Keratinocyte (primary cell): ENCODE measurements around the gene HMGXB3. TPM values are rescaled to one million over a fixed set of nuclear protein-coding genes. Genes with fewer than 3 reads are reported as not detected.

ENCODE experiments used
- DNase-seq: peaks from one replicate; pipeline ENCODE4 v3.0.0-alpha.2; 2011; ENCODE audit warnings: low read depth, missing footprints, low spot score
- FAIRE-seq: peaks from 2 replicates; lab custom pipeline; 2011; peaks lifted over from hg19 to GRCh38; lab: Jason Lieb, UNC
- H2AFZ ChIP-seq: 2 replicates; pipeline ENCODE4 v1.6.0; 2012; ENCODE audit warnings: low read length, control low read depth, inconsistent platforms; ENCODE audit not compliant: control insufficient read depth
- H3K27ac ChIP-seq: 2 replicates; pipeline ENCODE4 v1.5.1; 2011; ENCODE audit warnings: low read length; ENCODE audit not compliant: control insufficient read depth, insufficient read depth
- H3K27me3 ChIP-seq: 3 replicates; pipeline ENCODE4 v1.6.0; 2011; ENCODE audit warnings: low read length; ENCODE audit not compliant: control insufficient read depth, insufficient read depth; ENCODE audit errors: extremely low read depth
- H3K36me3 ChIP-seq, 2 experiments: 2 replicates in 1 of 2; 3 replicates in 1 of 2; pipeline ENCODE4 v1.5.1; 2011; ENCODE audit warnings: low read length in 2 of 2, mild to moderate bottlenecking in 1 of 2; ENCODE audit not compliant: control insufficient read depth in 2 of 2, insufficient read depth in 2 of 2; ENCODE audit errors: extremely low read depth in 1 of 2
- H3K4me1 ChIP-seq: 3 replicates; pipeline ENCODE4 v1.5.1; 2011; ENCODE audit warnings: low read length; ENCODE audit not compliant: control insufficient read depth, insufficient read depth; ENCODE audit errors: extremely low read depth
- H3K4me2 ChIP-seq: 3 replicates; pipeline ENCODE4 v1.6.0; 2011; ENCODE audit warnings: low read depth, low read length; ENCODE audit not compliant: control insufficient read depth, insufficient read depth; ENCODE audit errors: extremely low read depth
- H3K4me3 ChIP-seq, 3 experiments: fragments of 200-600 bp in 1 of 3; sonication (generic) in 1 of 3; 2 replicates in 2 of 3; 3 replicates in 1 of 3; pipeline ENCODE4 v1.5.1; 2011 to 2016; ENCODE audit warnings: low read length in 3 of 3, mild to moderate bottlenecking in 3 of 3, control low read depth in 2 of 3, inconsistent platforms in 1 of 3, low read depth in 1 of 3, mixed read lengths in 1 of 3, mixed run types in 1 of 3, moderate library complexity in 1 of 3; ENCODE audit not compliant: control insufficient read depth in 2 of 3, insufficient read depth in 2 of 3; ENCODE audit errors: extremely low read depth in 1 of 3
- H3K79me2 ChIP-seq: 2 replicates; pipeline ENCODE4 v1.6.0; 2012; ENCODE audit warnings: low read length; ENCODE audit not compliant: control insufficient read depth, insufficient read depth
- H3K9ac ChIP-seq: 3 replicates; pipeline ENCODE4 v1.6.0; 2011; ENCODE audit warnings: low read length; ENCODE audit not compliant: control insufficient read depth, insufficient read depth; ENCODE audit errors: extremely low read depth
- H3K9me1 ChIP-seq: 3 replicates; pipeline ENCODE4 v1.6.0; 2011; ENCODE audit warnings: low read length; ENCODE audit not compliant: control insufficient read depth, insufficient read depth; ENCODE audit errors: extremely low read depth
- H3K9me3 ChIP-seq: 2 replicates; pipeline ENCODE4 v1.5.1; 2012; ENCODE audit warnings: low read depth, low read length; ENCODE audit not compliant: control insufficient read depth
- H4K20me1 ChIP-seq: 3 replicates; pipeline ENCODE4 v1.6.0; 2011; ENCODE audit warnings: low read length; ENCODE audit not compliant: control insufficient read depth, insufficient read depth; ENCODE audit errors: extremely low read depth
- CTCF ChIP-seq, 3 experiments: IDR thresholded peaks in 1 of 3; conservative IDR thresholded peaks in 1 of 3; optimal IDR thresholded peaks in 1 of 3; 2 replicates in 2 of 3; 3 replicates in 1 of 3; pipeline versions ENCODE3 to v1.5.1; 2011; ENCODE audit warnings: low read length in 3 of 3, mild to moderate bottlenecking in 3 of 3, moderate library complexity in 2 of 3, control low read depth in 1 of 3, inconsistent platforms in 1 of 3; ENCODE audit not compliant: insufficient read depth in 2 of 3; ENCODE audit errors: extremely low read depth in 1 of 3
- EZH2 ChIP-seq: IDR thresholded peaks from one replicate; pipeline ENCODE4 v1.6.1; 2012; ENCODE audit warnings: inconsistent platforms, mild to moderate bottlenecking, low read length, moderate library complexity
- dilution Hi-C: fragments of 300-500 bp; cut with MboI; formaldehyde crosslinking; loops from one replicate; pipeline ENCODE4 v1.7.0; 2020; ENCODE audit warnings: low sequenced_read_pairs; ENCODE audit not compliant: extremely low pct_ligation_motif_present
- polyA plus RNA-seq, 5 experiments: library from polyadenylated mRNA; depleted of rRNA in 3 of 5; stranded (reverse) in 3 of 5; stranded (forward) in 1 of 5; unstranded in 1 of 5; fragments of >200 nt; gene quantifications; 1 replicate in 1 of 5; 2 replicates in 3 of 5; 3 replicates in 1 of 5; pipeline versions ENCODE4 v1.2.1 to v1.2.3, GENCODE V29; 2011 to 2012; ENCODE audit warnings: missing spikeins in 2 of 5, low read depth in 1 of 5, low replicate concordance in 1 of 5

The HMGXB3 gene
- polyA plus RNA-seq, 1 donor (not counting 4 experiments of a cell fraction or from before 2014, with no cell fraction given): 39.4 TPM

GRCh38 chr5:150070821-150071220 lies 70.3 kb downstream of the HMGXB3 start:
- H3K4me1 ChIP-seq: peaks cover 8% of the 10 kb centered on the region
- H4K20me1 ChIP-seq: no peaks in the 10 kb centered on the region
- no peak overlapping the region for H3K27ac ChIP-seq
- H3K4me3 ChIP-seq: no peak overlapping the region
- no peaks in the 10 kb centered on the region for H3K36me3 ChIP-seq
- H3K79me2 ChIP-seq: no peaks in the 10 kb centered on the region
- H3K27me3 ChIP-seq: peaks cover 3% of the 10 kb centered on the region
- no peak for DNase-seq
- H3K9me1 ChIP-seq: no peaks in the 10 kb centered on the region
- no peak for FAIRE-seq
- no peak overlapping the region for H2AFZ ChIP-seq
- H3K9ac ChIP-seq: no peak overlapping the region
- TF ChIP-seq EZH2 (no peak), CTCF (optimal IDR thresholded peaks at IDR 0.05 in 1 of 3, IDR thresholded peaks at IDR 0.05 in 1 of 3, conservative IDR thresholded peaks at IDR 0.05 in 1 of 3; ENCODE audit: extremely low read depth in 1 of 3, insufficient read depth in 2 of 3, low read length in 3 of 3) (no peak)
- no peak overlapping the region for H3K4me2 ChIP-seq
- H3K9me3 ChIP-seq: no peaks in the 10 kb centered on the region
- dilution Hi-C loops: loop anchor here (5.0 kb wide), 1 partner anchor 39 kb away; no protein-coding TSS in a partner anchor

GRCh38 chr5:150073086-150073625 lies 72.6 kb downstream of the HMGXB3 start:
- Histone ChIP-seq H3K4me3 (no peak overlapping the region), H3K36me3 (no peaks in the 10 kb centered on the region), H3K79me2 (no peaks in the 10 kb centered on the region), H3K9me1 (no peaks in the 10 kb centered on the region), H2AFZ (no peak overlapping the region), H4K20me1 (no peaks in the 10 kb centered on the region), H3K27ac (no peak overlapping the region), H3K4me2 (no peak overlapping the region), H3K9me3 (no peaks in the 10 kb centered on the region), H3K27me3 (peaks cover 9% of the 10 kb centered on the region), H3K9ac (no peak overlapping the region), H3K4me1 (no peaks in the 10 kb centered on the region)
- no peak for FAIRE-seq
- no peak for TF ChIP-seq CTCF (optimal IDR thresholded peaks at IDR 0.05 in 1 of 3, IDR thresholded peaks at IDR 0.05 in 1 of 3, conservative IDR thresholded peaks at IDR 0.05 in 1 of 3; ENCODE audit: extremely low read depth in 1 of 3, insufficient read depth in 2 of 3, low read length in 3 of 3)
- TF ChIP-seq EZH2: no peak
- no peak for DNase-seq
- dilution Hi-C loops: loop anchor here (5.0 kb wide), 1 partner anchor 41 kb away; no protein-coding TSS in a partner anchor
